KMS-11 (cell line): ENCODE data around the gene TCF15.
A peak's percentile ranks its signal among the peaks of the same experiment; 100 is the strongest.

Experiments
- H2AFZ ChIP-seq: fragments of 200-600 bp; sonication (generic); 2 replicates; pipeline ENCODE4 v1.6.1; 2016; ENCODE audit warnings: antibody characterized with exemption, mixed run types, low read depth
- H3K27ac ChIP-seq: fragments of 200-600 bp; sonication (generic); 2 replicates; pipeline ENCODE4 v1.6.1; 2016; ENCODE audit warnings: mild to moderate bottlenecking, mixed run types
- H3K27me3 ChIP-seq: fragments of 200-600 bp; sonication (generic); 2 replicates; pipeline ENCODE4 v1.6.1; 2017; ENCODE audit warnings: mild to moderate bottlenecking, low read depth, mixed run types, moderate library complexity; ENCODE audit not compliant: insufficient read depth
- H3K36me3 ChIP-seq: fragments of 200-600 bp; sonication (generic); 2 replicates; pipeline ENCODE4 v1.6.1; 2017; ENCODE audit warnings: mild to moderate bottlenecking, mixed run types; ENCODE audit not compliant: insufficient read depth
- H3K4me1 ChIP-seq: fragments of 200-600 bp; sonication (generic); 2 replicates; pipeline ENCODE4 v1.6.1; 2016; ENCODE audit warnings: mild to moderate bottlenecking, low read depth, mixed run types; ENCODE audit not compliant: poor library complexity, severe bottlenecking
- H3K4me2 ChIP-seq: fragments of 200-600 bp; sonication (generic); 2 replicates; pipeline ENCODE4 v1.7.0; 2016; ENCODE audit warnings: mild to moderate bottlenecking, mixed run types
- H3K4me3 ChIP-seq: fragments of 200-600 bp; sonication (generic); IDR thresholded peaks from 2 replicates; pipeline ENCODE4 v1.6.1; 2017; ENCODE audit warnings: low read depth, low read length, mixed read lengths; ENCODE audit not compliant: insufficient read depth
- H3K79me2 ChIP-seq: fragments of 200-600 bp; sonication (generic); 2 replicates; pipeline ENCODE4 v1.6.1; 2016; ENCODE audit warnings: low read depth, mixed run types; ENCODE audit not compliant: insufficient read depth
- H3K9ac ChIP-seq: fragments of 200-600 bp; sonication (generic); 2 replicates; pipeline ENCODE4 v1.6.1; 2016; ENCODE audit warnings: mild to moderate bottlenecking, mixed run types
- H4K20me1 ChIP-seq: fragments of 200-600 bp; sonication (generic); 2 replicates; pipeline ENCODE4 v1.6.1; 2016; ENCODE audit warnings: mild to moderate bottlenecking, mixed run types; ENCODE audit not compliant: insufficient read depth
- TF ChIP-seq, protein P1 (sequence below): fragments of 200-600 bp; sonication (generic); conservative IDR thresholded peaks from 2 replicates; pipeline ENCODE4 v1.6.1; 2017; ENCODE audit warnings: low read depth, mild to moderate bottlenecking, antibody characterized with exemption, low read length, moderate library complexity, mixed read lengths

Gene TCF15

DNA sequence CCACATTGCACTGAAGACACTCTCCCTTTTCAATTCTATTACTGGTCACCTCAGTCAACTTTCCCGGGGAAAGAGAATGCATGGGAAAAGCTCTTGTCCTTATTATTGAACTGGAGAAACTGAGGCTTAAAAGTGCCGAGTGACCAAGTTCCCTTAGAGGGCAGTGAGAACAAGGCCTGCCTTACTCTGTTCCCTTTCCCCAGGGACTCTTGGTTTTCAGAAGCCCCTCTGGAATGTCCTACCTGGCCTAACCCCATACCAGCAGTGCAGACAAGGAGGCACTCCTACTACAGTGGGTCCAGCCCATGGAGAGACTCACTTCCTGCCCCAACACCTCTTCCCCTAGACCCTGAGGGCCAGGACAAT lies 36.7 kb upstream of the TCF15 start:
- Histone ChIP-seq H3K79me2 (peaks cover 13% of the 10 kb centered on the region; the same call in 1 of the 2 replicates), H2AFZ (no peak overlapping the region), H3K36me3 (peaks cover 5% of the 10 kb centered on the region), H3K27me3 (no peaks in the 10 kb centered on the region), H3K4me1 (peaks cover 15% of the 10 kb centered on the region), H3K4me2 (no peak overlapping the region), H3K9ac (no peak overlapping the region), H3K27ac (no peak overlapping the region), H3K4me3 (no peak overlapping the region), H4K20me1 (no peaks in the 10 kb centered on the region)
- TF ChIP-seq, protein P1, sequence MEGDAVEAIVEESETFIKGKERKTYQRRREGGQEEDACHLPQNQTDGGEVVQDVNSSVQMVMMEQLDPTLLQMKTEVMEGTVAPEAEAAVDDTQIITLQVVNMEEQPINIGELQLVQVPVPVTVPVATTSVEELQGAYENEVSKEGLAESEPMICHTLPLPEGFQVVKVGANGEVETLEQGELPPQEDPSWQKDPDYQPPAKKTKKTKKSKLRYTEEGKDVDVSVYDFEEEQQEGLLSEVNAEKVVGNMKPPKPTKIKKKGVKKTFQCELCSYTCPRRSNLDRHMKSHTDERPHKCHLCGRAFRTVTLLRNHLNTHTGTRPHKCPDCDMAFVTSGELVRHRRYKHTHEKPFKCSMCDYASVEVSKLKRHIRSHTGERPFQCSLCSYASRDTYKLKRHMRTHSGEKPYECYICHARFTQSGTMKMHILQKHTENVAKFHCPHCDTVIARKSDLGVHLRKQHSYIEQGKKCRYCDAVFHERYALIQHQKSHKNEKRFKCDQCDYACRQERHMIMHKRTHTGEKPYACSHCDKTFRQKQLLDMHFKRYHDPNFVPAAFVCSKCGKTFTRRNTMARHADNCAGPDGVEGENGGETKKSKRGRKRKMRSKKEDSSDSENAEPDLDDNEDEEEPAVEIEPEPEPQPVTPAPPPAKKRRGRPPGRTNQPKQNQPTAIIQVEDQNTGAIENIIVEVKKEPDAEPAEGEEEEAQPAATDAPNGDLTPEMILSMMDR, result no peak

DNA sequence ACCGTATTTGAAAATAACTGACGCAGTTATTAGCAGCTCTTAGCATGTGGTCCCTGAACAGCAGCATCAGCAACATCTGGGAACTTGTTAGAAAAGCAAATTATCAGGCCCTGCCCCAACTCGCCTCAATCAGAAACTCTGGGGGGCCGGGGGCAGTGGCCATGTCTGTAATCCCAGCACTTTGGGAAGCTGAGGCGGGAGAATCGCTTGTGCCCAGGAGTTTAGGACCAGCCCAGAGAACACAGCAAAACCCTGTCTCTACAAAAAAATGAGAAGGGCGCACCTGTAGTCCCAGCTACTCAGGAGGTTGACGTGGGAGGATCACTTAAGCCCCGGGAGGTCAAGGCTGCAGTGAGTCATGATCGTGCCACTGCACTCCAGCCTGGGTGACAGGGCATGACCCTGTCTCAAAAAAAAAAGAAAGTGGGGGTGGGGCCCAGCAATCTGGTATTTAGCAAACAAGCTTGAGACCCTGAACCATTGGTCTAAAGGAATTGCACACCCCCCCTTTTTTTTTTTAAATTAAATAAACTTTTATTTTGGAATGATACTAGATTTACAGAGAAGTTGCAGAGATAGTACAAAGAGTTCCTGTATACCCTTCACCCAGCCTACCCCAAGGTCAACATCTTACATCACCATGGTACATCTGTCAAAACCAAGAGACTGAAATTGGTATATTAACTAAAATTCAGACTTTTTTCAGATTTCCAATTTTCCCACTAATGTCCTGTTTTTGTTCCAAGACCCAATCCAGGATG lies 36.2 kb upstream of the TCF15 start:
- no peak overlapping the region for H3K9ac ChIP-seq
- H3K4me3 ChIP-seq, result no peak overlapping the region
- no peak overlapping the region for H3K4me2 ChIP-seq
- H3K27ac ChIP-seq, result no peak overlapping the region
- peaks cover 5% of the 10 kb centered on the region for H3K36me3 ChIP-seq
- no peaks in the 10 kb centered on the region for H4K20me1 ChIP-seq
- no peak overlapping the region for H2AFZ ChIP-seq
- TF ChIP-seq, protein P1, result no peak
- peaks cover 9% of the 10 kb centered on the region; the same call in 1 of the 2 replicates for H3K79me2 ChIP-seq
- no peaks in the 10 kb centered on the region for H3K27me3 ChIP-seq
- H3K4me1 ChIP-seq, result peaks cover 11% of the 10 kb centered on the region

- H3K4me2 ChIP-seq, result no peak overlapping the region
- H3K27me3 ChIP-seq, result no peaks in the 10 kb centered on the region
- no peak overlapping the region for H3K9ac ChIP-seq
- H3K4me1 ChIP-seq, result peaks cover 11% of the 10 kb centered on the region
- H4K20me1 ChIP-seq, result no peaks in the 10 kb centered on the region
- no peak overlapping the region for H3K27ac ChIP-seq
- peaks cover 1% of the 10 kb centered on the region; the same call in 1 of the 2 replicates for H3K79me2 ChIP-seq
- TF ChIP-seq, protein P1, result peak; percentile 93
- H3K36me3 ChIP-seq, result peaks cover 5% of the 10 kb centered on the region
- no peak overlapping the region for H2AFZ ChIP-seq
- H3K4me3 ChIP-seq, result no peak overlapping the region
These were observed 35.4 kb upstream of the TCF15 start for GRCh38 chr20:645318-646106.

GRCh38 chr20:644692-645317 lies 34.7 kb upstream of the TCF15 start:
- Histone ChIP-seq H4K20me1 (no peaks in the 10 kb centered on the region), H3K27ac (no peak overlapping the region), H3K36me3 (peaks cover 5% of the 10 kb centered on the region), H3K4me2 (no peak overlapping the region), H3K27me3 (no peaks in the 10 kb centered on the region), H3K79me2 (no peaks in the 10 kb centered on the region), H2AFZ (no peak overlapping the region), H3K9ac (no peak overlapping the region), H3K4me1 (peaks cover 11% of the 10 kb centered on the region), H3K4me3 (no peak overlapping the region)
- TF ChIP-seq, protein P1, result no peak
